Activated naive CD8-positive, alpha-beta T cell (primary cell): ENCODE measurements around the gene ETFB.
A peak's percentile ranks its signal among the peaks of the same experiment; 100 is the strongest.

ENCODE experiments used
- H3K27ac Mint-ChIP-seq: one replicate; pipeline ENCODE4 v1.8.0; 2021; ENCODE audit warnings: mixed read lengths
- H3K27me3 Mint-ChIP-seq: one replicate; pipeline ENCODE4 v1.8.0; 2021; ENCODE audit warnings: mixed read lengths
- H3K36me3 Mint-ChIP-seq: one replicate; pipeline ENCODE4 v1.8.0; 2021; ENCODE audit warnings: mixed read lengths
- H3K4me1 Mint-ChIP-seq: one replicate; pipeline ENCODE4 v1.8.0; 2021; ENCODE audit warnings: low read depth, mixed read lengths
- H3K4me3 Mint-ChIP-seq: one replicate; pipeline ENCODE4 v1.8.0; 2021; ENCODE audit warnings: mild to moderate bottlenecking, mixed read lengths
- H3K9me3 Mint-ChIP-seq: one replicate; pipeline ENCODE4 v1.8.0; 2021; ENCODE audit warnings: low read depth, mixed read lengths

The ETFB gene

GRCh38 chr19:51387924-51388389, 21.8 kb upstream of the ETFB start, which contains the start of gene LIM2:
Gene LIM2, minus strand, starts transcription at chr19:51387974. Its CDS starts 531 bp downstream, at chr19:51387443.
- Mint-ChIP-seq H3K4me1 (peaks cover 10% of the 10 kb centered on the region), H3K4me3 (no peak within 1 kb of the TSS), H3K36me3 (no peaks in the 10 kb centered on the region), H3K9me3 (no peaks in the 10 kb centered on the region), H3K27me3 (no peaks in the 10 kb centered on the region), H3K27ac (no peak within 1 kb of the TSS)

GRCh38 chr19:51386882-51387520, 20.8 kb upstream of the ETFB start:
- H3K9me3 Mint-ChIP-seq = no peaks in the 10 kb centered on the region
- no peaks in the 10 kb centered on the region for H3K27me3 Mint-ChIP-seq
- H3K4me3 Mint-ChIP-seq = no peak overlapping the region

GRCh38 chr19:51382004-51382403, 15.8 kb upstream of the ETFB start:
- H3K36me3 Mint-ChIP-seq = no peaks in the 10 kb centered on the region
- H3K27me3 Mint-ChIP-seq = no peaks in the 10 kb centered on the region
- H3K4me1 Mint-ChIP-seq = peaks cover 14% of the 10 kb centered on the region
- H3K27ac Mint-ChIP-seq = no peak overlapping the region
- H3K4me3 Mint-ChIP-seq = no peak overlapping the region
- H3K9me3 Mint-ChIP-seq = no peaks in the 10 kb centered on the region

More at GRCh38 chr19:51386882-51387520, 20.8 kb upstream of the ETFB start:
- peaks cover 8% of the 10 kb centered on the region for H3K4me1 Mint-ChIP-seq
- no peak overlapping the region for H3K27ac Mint-ChIP-seq
- no peaks in the 10 kb centered on the region for H3K36me3 Mint-ChIP-seq

- Mint-ChIP-seq H3K36me3 (no peaks in the 10 kb centered on the region), H3K27ac (no peak overlapping the region), H3K27me3 (no peaks in the 10 kb centered on the region), H3K4me3 (no peak overlapping the region), H3K9me3 (no peaks in the 10 kb centered on the region), H3K4me1 (peaks cover 30% of the 10 kb centered on the region)
These were observed 14.2 kb upstream of the ETFB start for GRCh38 chr19:51380379-51380778.

GRCh38 chr19:51377422-51377821, 11.2 kb upstream of the ETFB start:
- Mint-ChIP-seq H3K27me3 (no peaks in the 10 kb centered on the region), H3K9me3 (no peaks in the 10 kb centered on the region), H3K27ac (peak overlapping the region; percentile 34), H3K4me3 (no peak overlapping the region), H3K4me1 (peaks cover 57% of the 10 kb centered on the region), H3K36me3 (no peaks in the 10 kb centered on the region)

GRCh38 chr19:51375504-51376221, 9.5 kb upstream of the ETFB start:
- Mint-ChIP-seq H3K9me3 (no peaks in the 10 kb centered on the region), H3K27ac (peak overlapping the region; percentile 92), H3K4me3 (peak overlapping the region; percentile 70), H3K27me3 (no peaks in the 10 kb centered on the region), H3K36me3 (no peaks in the 10 kb centered on the region), H3K4me1 (peaks cover 69% of the 10 kb centered on the region)

GRCh38 chr19:51372649-51373504, 6.7 kb upstream of the ETFB start, which contains the start of gene NKG7:
Gene NKG7, minus strand, starts transcription at chr19:51372654. Its CDS starts 119 bp downstream, at chr19:51372535.
- Mint-ChIP-seq H3K27ac (peak within 1 kb of the TSS; percentile 94), H3K9me3 (no peaks in the 10 kb centered on the region), H3K4me1 (peaks cover 76% of the 10 kb centered on the region), H3K4me3 (peak within 1 kb of the TSS; percentile 87), H3K36me3 (peaks cover 4% of the 10 kb centered on the region), H3K27me3 (no peaks in the 10 kb centered on the region)

GRCh38 chr19:51372021-51372648, 5.9 kb upstream of the ETFB start:
- Mint-ChIP-seq H3K27me3 (no peaks in the 10 kb centered on the region), H3K27ac (peak overlapping the region; percentile 94), H3K4me3 (peak overlapping the region; percentile 87), H3K36me3 (peaks cover 4% of the 10 kb centered on the region), H3K4me1 (peaks cover 77% of the 10 kb centered on the region), H3K9me3 (no peaks in the 10 kb centered on the region)

- Mint-ChIP-seq H3K4me3 (peak overlapping the region; percentile 87), H3K27ac (peak overlapping the region; percentile 94), H3K27me3 (no peaks in the 10 kb centered on the region), H3K36me3 (peaks cover 4% of the 10 kb centered on the region), H3K4me1 (peaks cover 72% of the 10 kb centered on the region), H3K9me3 (no peaks in the 10 kb centered on the region)
These were observed 5.0 kb upstream of the ETFB start for GRCh38 chr19:51371186-51371690.

- H3K36me3 Mint-ChIP-seq = peaks cover 4% of the 10 kb centered on the region
These were observed 4.0 kb upstream of the ETFB start for GRCh38 chr19:51370230-51370629.

GRCh38 chr19:51368366-51369282, 2.4 kb upstream of the ETFB start, which contains the start of gene CLDND2:
Gene CLDND2, minus strand, starts transcription at chr19:51369003. Its CDS starts 426 bp downstream, at chr19:51368577.
- peak within 1 kb of the TSS; percentile 100 for H3K4me3 Mint-ChIP-seq
- H3K27ac Mint-ChIP-seq = peak within 1 kb of the TSS; percentile 99
- no peaks in the 10 kb centered on the region for H3K27me3 Mint-ChIP-seq
- no peaks in the 10 kb centered on the region for H3K9me3 Mint-ChIP-seq
- peaks cover 4% of the 10 kb centered on the region for H3K36me3 Mint-ChIP-seq
- H3K4me1 Mint-ChIP-seq = peaks cover 66% of the 10 kb centered on the region

More at GRCh38 chr19:51370230-51370629, 4.0 kb upstream of the ETFB start:
- H3K27ac Mint-ChIP-seq = peak overlapping the region; percentile 94
- no peaks in the 10 kb centered on the region for H3K9me3 Mint-ChIP-seq
- no peaks in the 10 kb centered on the region for H3K27me3 Mint-ChIP-seq
- peak overlapping the region; percentile 87 for H3K4me3 Mint-ChIP-seq
- peaks cover 69% of the 10 kb centered on the region for H3K4me1 Mint-ChIP-seq

- H3K9me3 Mint-ChIP-seq = no peaks in the 10 kb centered on the region
- peaks cover 66% of the 10 kb centered on the region for H3K4me1 Mint-ChIP-seq
- peak overlapping the region; percentile 99 for H3K27ac Mint-ChIP-seq
- peaks cover 4% of the 10 kb centered on the region for H3K36me3 Mint-ChIP-seq
- H3K27me3 Mint-ChIP-seq = no peaks in the 10 kb centered on the region
- H3K4me3 Mint-ChIP-seq = peak overlapping the region; percentile 100
These were observed 1.6 kb upstream of the ETFB start for GRCh38 chr19:51367565-51368365.

GRCh38 chr19:51367255-51367564, 1.0 kb upstream of the ETFB start:
- peak overlapping the region; percentile 99 for H3K27ac Mint-ChIP-seq
- peaks cover 4% of the 10 kb centered on the region for H3K36me3 Mint-ChIP-seq
- H3K27me3 Mint-ChIP-seq = no peaks in the 10 kb centered on the region
- peak overlapping the region; percentile 100 for H3K4me3 Mint-ChIP-seq
- H3K4me1 Mint-ChIP-seq = peaks cover 66% of the 10 kb centered on the region
- no peaks in the 10 kb centered on the region for H3K9me3 Mint-ChIP-seq
